Ovary (tissue), 9 donors: Measurements from ENCODE around the gene MYOZ3. TPM values are rescaled to one million over a fixed set of nuclear protein-coding genes. Genes with fewer than 3 reads are reported as not detected.

ENCODE experiments used
- DNase-seq, 5 donors: peaks; one replicate each; pipeline ENCODE4 v3.0.0-alpha.2; 2019 to 2020
- H3K27ac ChIP-seq, 2 donors: fragments of 200-600 bp; one replicate each; pipeline versions ENCODE4 v1.5.1 to v1.8.0; 2019 to 2022
- H3K27me3 ChIP-seq: fragments of 200-600 bp; one replicate; pipeline ENCODE4 v1.8.0; 2022
- H3K36me3 ChIP-seq: fragments of 200-600 bp; sonication (generic); one replicate; pipeline ENCODE4 v1.5.1; 2019
- H3K4me1 ChIP-seq: one replicate; pipeline ENCODE4 v1.8.1; 2013; ENCODE audit warnings: mild to moderate bottlenecking, moderate library complexity; ENCODE audit not compliant: insufficient read depth
- H3K4me3 ChIP-seq: fragments of 200-600 bp; sonication (generic); one replicate; pipeline ENCODE4 v1.5.1; 2017
- H3K9me3 ChIP-seq, 2 donors: fragments of 200-600 bp in 1 of 2; sonication (generic) in 1 of 2; one replicate each; pipeline versions ENCODE4 v1.5.1 to v1.8.1; 2013 to 2019; ENCODE audit warnings: mild to moderate bottlenecking in 1 of 2, moderate library complexity in 1 of 2
- EP300 ChIP-seq: sonication (generic); formaldehyde crosslinking; IDR thresholded peaks from one replicate; pipeline ENCODE4 v1.6.1; 2017; ENCODE audit warnings: antibody characterized with exemption
- POLR2A ChIP-seq: fragments of 450-650 bp; IDR thresholded peaks from one replicate; pipeline ENCODE4 v1.6.1; 2017; ENCODE audit warnings: antibody characterized with exemption, mild to moderate bottlenecking, moderate library complexity
- WGBS, 3 donors: extraction: QIAGEN DNeasy Blood & Tissue Kit in 1 of 3; methylation state at CpG; one replicate each; pipeline versions ENCODE4 v1.1.5 to v1.1.7; 2013 to 2017; 5-methylcytosine and 5-hydroxymethylcytosine counted together
- intact Hi-C, 4 donors: fragments of 100-400 bp; cut with DNase I; formaldehyde crosslinking; loops; one replicate each; pipeline versions ENCODE4 v1.11.0 to v1.15.1; 2022 to 2023
- polyA plus RNA-seq, 2 donors: library from polyadenylated mRNA; stranded (reverse); fragments of 200-250 nt in 1 of 2; fragments of 350-450 nt in 1 of 2; fragmentation: Illumina TruSeq in 1 of 2; extraction: RNeasy Lipid Tissue Mini Kit (QIAGEN cat#74804) in 1 of 2; gene quantifications; one replicate each; pipeline ENCODE4 v1.2.3, GENCODE V29; 2013 to 2014
- total RNA-seq, 7 donors: library from RNA; depleted of rRNA in 2 of 7; stranded (reverse); fragments of >200 nt in 2 of 7; fragmentation: NEBNext Ultra II Directional in 3 of 7; extraction: Animal tissue kit (Norgen Biotek cat#: 25700) in 3 of 7; gene quantifications; one replicate each; pipeline versions ENCODE4 v1.1.0 to v1.2.4, GENCODE V29; 2016 to 2023
- TF ChIP-seq, protein P1 (sequence below), 3 donors: fragments of 450-650 bp in 2 of 3; fragments of 200-600 bp in 1 of 3; IDR thresholded peaks; one replicate each; pipeline versions ENCODE4 v1.5.1 to v1.8.0; 2016 to 2022; ENCODE audit warnings: antibody characterized with exemption in 3 of 3, mild to moderate bottlenecking in 1 of 3
- donor health status: DM: no; HTN: no; CAD: no; lungs with moderate emphysema.
- donor health status: DM: no; HTN: no; CAD: no.
- donor health status: Bipolar disorder and iron deficiency.
- donor health status: DM: yes; HTN: yes; CAD: no.
- donor health status: DM: no; HTN: no; CAD: no.
- donor health status: DM: yes; HTN: yes; CAD: no.

The MYOZ3 gene
- total and polyA plus RNA-seq, 9 donors, result 0.36 to 2.7 (median 1.6) TPM

DNA sequence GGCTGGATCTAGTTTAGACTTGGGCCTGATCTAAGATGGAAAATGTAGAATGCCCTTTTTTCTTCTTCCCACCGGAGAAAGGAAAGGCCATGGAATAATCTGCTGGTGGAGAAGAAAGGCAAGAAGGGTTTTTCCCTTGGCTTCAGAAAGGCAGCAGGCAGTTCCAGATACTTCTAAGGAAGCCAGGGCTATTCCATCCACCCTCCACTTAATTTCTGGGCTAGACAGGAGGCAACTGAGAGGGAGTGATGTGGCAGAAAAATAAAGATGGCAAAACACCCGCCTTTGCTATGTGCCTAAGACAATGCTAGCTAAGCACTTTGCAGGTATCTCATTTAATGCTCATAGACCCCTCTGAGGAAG, 9.9 kb downstream of the MYOZ3 start:
- H3K36me3 ChIP-seq, result no peaks in the 10 kb centered on the region
- H3K4me3 ChIP-seq, result no peak overlapping the region
- H3K9me3 ChIP-seq, result no peaks in the 10 kb centered on the region
- intact Hi-C loops, result no loop called here
- peaks cover 12% of the 10 kb centered on the region for H3K4me1 ChIP-seq
- DNase-seq, result no peak
- WGBS, 3 donors, result 43 to 53% (median 52%) methylated on average over 2 of the region's 2 CpGs
- H3K27me3 ChIP-seq, result no peaks in the 10 kb centered on the region
- TF ChIP-seq EP300, result no peak
- TF ChIP-seq POLR2A, result no peak
- TF ChIP-seq, protein P1, sequence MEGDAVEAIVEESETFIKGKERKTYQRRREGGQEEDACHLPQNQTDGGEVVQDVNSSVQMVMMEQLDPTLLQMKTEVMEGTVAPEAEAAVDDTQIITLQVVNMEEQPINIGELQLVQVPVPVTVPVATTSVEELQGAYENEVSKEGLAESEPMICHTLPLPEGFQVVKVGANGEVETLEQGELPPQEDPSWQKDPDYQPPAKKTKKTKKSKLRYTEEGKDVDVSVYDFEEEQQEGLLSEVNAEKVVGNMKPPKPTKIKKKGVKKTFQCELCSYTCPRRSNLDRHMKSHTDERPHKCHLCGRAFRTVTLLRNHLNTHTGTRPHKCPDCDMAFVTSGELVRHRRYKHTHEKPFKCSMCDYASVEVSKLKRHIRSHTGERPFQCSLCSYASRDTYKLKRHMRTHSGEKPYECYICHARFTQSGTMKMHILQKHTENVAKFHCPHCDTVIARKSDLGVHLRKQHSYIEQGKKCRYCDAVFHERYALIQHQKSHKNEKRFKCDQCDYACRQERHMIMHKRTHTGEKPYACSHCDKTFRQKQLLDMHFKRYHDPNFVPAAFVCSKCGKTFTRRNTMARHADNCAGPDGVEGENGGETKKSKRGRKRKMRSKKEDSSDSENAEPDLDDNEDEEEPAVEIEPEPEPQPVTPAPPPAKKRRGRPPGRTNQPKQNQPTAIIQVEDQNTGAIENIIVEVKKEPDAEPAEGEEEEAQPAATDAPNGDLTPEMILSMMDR (IDR thresholded peaks at IDR 0.05), result no peak
- no peak overlapping the region for H3K27ac ChIP-seq

DNA sequence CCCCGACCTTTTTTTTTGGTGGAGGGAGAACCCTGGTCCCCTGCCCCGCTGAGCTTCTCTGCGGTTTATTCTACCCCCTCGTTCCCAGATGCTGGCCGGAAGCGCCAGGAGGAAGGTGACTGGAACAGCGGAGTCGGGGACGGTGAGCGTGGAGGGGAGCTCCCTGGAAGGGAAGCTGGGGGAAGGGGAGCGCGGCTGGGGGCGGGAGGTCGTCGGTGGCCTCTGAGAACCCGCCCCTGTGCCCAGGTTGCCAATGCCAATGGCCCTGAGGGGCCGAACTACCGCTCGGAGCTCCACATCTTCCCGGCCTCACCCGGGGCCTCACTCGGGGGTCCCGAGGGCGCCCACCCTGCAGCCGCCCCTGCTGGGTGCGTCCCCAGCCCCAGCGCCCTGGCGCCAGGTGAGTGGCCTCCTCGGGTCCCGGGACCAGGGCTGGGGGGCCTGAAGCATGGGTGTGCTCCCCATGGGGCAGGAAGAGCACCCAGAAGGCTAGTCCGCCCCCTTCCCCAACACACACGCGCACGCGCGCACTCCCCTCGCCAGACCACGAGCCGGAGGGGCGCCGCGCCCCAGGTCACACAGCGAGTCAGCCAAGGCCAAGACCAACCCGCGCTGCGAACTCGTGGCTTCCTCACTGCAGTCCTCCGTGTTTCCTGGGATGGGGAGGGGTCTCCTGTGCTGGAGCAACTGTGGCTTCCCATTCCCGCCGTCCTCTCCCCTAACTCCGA, 10.6 kb downstream of the MYOZ3 start:
- H3K4me3 ChIP-seq, result peak overlapping the region; percentile 44
- H3K9me3 ChIP-seq, result no peaks in the 10 kb centered on the region
- no peak for TF ChIP-seq EP300
- TF ChIP-seq, protein P1 (IDR thresholded peaks at IDR 0.05), result no peak
- no peak for TF ChIP-seq POLR2A
- 2 to 6% (median 5%) methylated on average over 26 to 51 of the region's 51 CpGs for WGBS, 3 donors
- H3K27me3 ChIP-seq, result no peaks in the 10 kb centered on the region
- no peaks in the 10 kb centered on the region for H3K36me3 ChIP-seq
- H3K27ac ChIP-seq, result no peak overlapping the region
- H3K4me1 ChIP-seq, result peaks cover 12% of the 10 kb centered on the region
- intact Hi-C loops, result no loop called here
- DNase-seq, result peak in 1 of 5 donors; percentile 56

DNA sequence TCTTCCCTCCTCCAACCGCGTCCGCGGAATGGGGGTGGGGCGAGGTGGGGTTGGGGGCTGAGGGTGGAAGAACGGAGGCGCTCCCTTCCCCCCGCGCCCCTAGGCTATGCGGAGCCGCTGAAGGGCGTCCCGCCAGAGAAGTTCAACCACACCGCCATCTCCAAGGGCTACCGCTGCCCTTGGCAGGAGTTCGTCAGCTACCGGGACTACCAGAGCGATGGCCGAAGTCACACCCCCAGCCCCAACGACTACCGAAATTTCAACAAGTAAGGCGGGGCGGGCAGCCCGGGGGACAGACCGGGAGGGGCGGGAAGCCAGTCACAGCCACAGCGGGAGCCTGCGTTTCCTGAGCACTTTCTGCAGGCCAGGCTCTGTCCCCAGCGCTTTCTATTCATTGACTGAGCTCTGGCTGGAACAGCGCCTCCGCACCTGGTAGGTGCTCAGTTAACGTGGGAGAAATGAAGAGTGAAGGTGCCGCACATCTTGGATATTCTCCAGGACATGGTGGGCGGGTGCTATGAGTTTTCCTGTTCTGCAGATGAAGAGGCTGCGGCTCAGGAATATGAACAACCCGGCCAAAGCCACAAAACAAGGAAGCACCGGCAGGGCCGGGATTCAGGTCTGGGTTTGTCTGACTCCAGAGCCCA, 11.3 kb downstream of the MYOZ3 start:
- Histone ChIP-seq H3K9me3 (no peaks in the 10 kb centered on the region), H3K4me1 (peaks cover 12% of the 10 kb centered on the region), H3K27me3 (no peaks in the 10 kb centered on the region), H3K27ac (no peak overlapping the region), H3K36me3 (no peaks in the 10 kb centered on the region), H3K4me3 (peak overlapping the region; percentile 44)
- DNase-seq, result peak in 3 of 5 donors; percentile 56 to 62 (median 57)
- intact Hi-C loops, result no loop called here
- WGBS, 3 donors, result 2 to 3% (median 3%) methylated on average over 35 to 38 of the region's 38 CpGs
- TF ChIP-seq, protein P1 (IDR thresholded peaks at IDR 0.05), result no peak
- TF ChIP-seq POLR2A (no peak), EP300 (no peak)

DNA sequence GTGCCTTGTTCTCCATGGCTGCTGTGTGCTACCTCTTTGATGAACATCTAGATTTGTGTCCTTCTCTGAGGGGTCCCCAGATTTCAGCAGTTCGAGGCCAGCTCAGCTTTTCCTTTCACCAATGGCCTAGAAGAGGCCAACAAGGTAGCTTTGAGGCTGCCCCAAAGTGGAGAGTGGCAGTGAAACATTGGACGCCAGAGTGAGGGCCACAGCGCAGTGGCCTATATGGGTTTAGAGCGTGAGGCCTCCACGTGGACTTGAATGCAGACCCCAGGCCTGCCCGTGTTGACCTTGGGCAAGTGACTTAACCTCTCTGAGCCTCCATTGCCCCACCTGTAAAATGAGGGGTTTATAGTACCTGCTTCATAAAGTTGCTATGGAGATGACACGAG, 11.8 kb downstream of the MYOZ3 start:
- no peak for DNase-seq
- Histone ChIP-seq H3K27ac (no peak overlapping the region), H3K36me3 (no peaks in the 10 kb centered on the region), H3K9me3 (no peaks in the 10 kb centered on the region), H3K4me1 (peaks cover 12% of the 10 kb centered on the region), H3K27me3 (no peaks in the 10 kb centered on the region), H3K4me3 (peak overlapping the region; percentile 44)
- 72 to 78% (median 76%) methylated on average over 7 of the region's 7 CpGs for WGBS, 3 donors
- intact Hi-C loops, result no loop called here
- TF ChIP-seq EP300, result no peak
- TF ChIP-seq, protein P1 (IDR thresholded peaks at IDR 0.05), result no peak
- no peak for TF ChIP-seq POLR2A
